Endothelial cell (in vitro differentiated cells): ENCODE results near the gene IFNG-AS1. TPM values are rescaled to one million over a fixed set of nuclear protein-coding genes. Genes with fewer than 3 reads are reported as not detected.

Source experiments
- DNase-seq: peaks from one replicate; pipeline ENCODE4 v3.0.0; 2021; ENCODE audit warnings: low spot score
- H3K27ac Mint-ChIP-seq: one replicate; pipeline ENCODE4 v1.8.0; 2021; ENCODE audit warnings: mixed read lengths, inconsistent platforms; ENCODE audit not compliant: unreplicated experiment
- H3K27me3 Mint-ChIP-seq: one replicate; pipeline ENCODE4 v1.8.0; 2021; ENCODE audit warnings: mild to moderate bottlenecking, moderate library complexity, mixed read lengths, inconsistent platforms; ENCODE audit not compliant: unreplicated experiment
- H3K36me3 Mint-ChIP-seq: one replicate; pipeline ENCODE4 v1.8.0; 2021; ENCODE audit warnings: mild to moderate bottlenecking, low read depth, mixed read lengths, inconsistent platforms; ENCODE audit not compliant: unreplicated experiment
- H3K4me1 Mint-ChIP-seq: one replicate; pipeline ENCODE4 v1.8.0; 2021; ENCODE audit warnings: mild to moderate bottlenecking, mixed read lengths, inconsistent platforms; ENCODE audit not compliant: unreplicated experiment
- H3K4me3 Mint-ChIP-seq: one replicate; pipeline ENCODE4 v1.8.0; 2021; ENCODE audit warnings: mild to moderate bottlenecking, mixed read lengths, inconsistent platforms; ENCODE audit not compliant: unreplicated experiment
- H3K9me3 Mint-ChIP-seq: one replicate; pipeline ENCODE4 v1.8.0; 2021; ENCODE audit warnings: mixed read lengths, inconsistent platforms; ENCODE audit not compliant: unreplicated experiment
- CTCF ChIP-seq: fragments of 200-600 bp; sonication (generic); IDR thresholded peaks from one replicate; pipeline ENCODE4 v1.5.0; 2021; ENCODE audit warnings: antibody characterized with exemption; ENCODE audit not compliant: unreplicated experiment
- long read RNA-seq: library from polyadenylated mRNA; unstranded; transcript quantifications from one replicate; pipeline ENCODE4 v2.0.0, GENCODE V29; 2020; ENCODE audit not compliant: unreplicated experiment
- total RNA-seq: library from RNA; stranded (reverse); fragmentation: NEBNext Ultra II Directional; extraction: Animal tissue kit (Norgen Biotek cat#: 25700); gene quantifications from one replicate; pipeline ENCODE4 v1.2.1, GENCODE V29; 2021; ENCODE audit not compliant: unreplicated experiment

Gene IFNG-AS1
- total RNA-seq = not detected
- long read RNA-seq = 0 reads

GRCh38 chr12:67989184-67989920 lies at the start of gene IFNG-AS1:
Gene IFNG-AS1, plus strand, starts transcription at chr12:67989447.
- Mint-ChIP-seq H3K27me3 (peaks cover 2% of the 10 kb centered on the region), H3K4me1 (peaks cover 8% of the 10 kb centered on the region), H3K27ac (no peak within 1 kb of the TSS), H3K4me3 (no peak within 1 kb of the TSS), H3K36me3 (no peaks in the 10 kb centered on the region), H3K9me3 (no peaks in the 10 kb centered on the region)
- no peak for DNase-seq
- TF ChIP-seq CTCF = no peak

- H3K4me1 Mint-ChIP-seq = no peaks in the 10 kb centered on the region
- H3K36me3 Mint-ChIP-seq = no peaks in the 10 kb centered on the region
- TF ChIP-seq CTCF = no peak
- no peaks in the 10 kb centered on the region for H3K9me3 Mint-ChIP-seq
- H3K27ac Mint-ChIP-seq = no peak overlapping the region
- no peak for DNase-seq
- no peak overlapping the region for H3K4me3 Mint-ChIP-seq
- no peaks in the 10 kb centered on the region for H3K27me3 Mint-ChIP-seq
These were observed 49.6 kb upstream of the IFNG-AS1 start for GRCh38 chr12:67939611-67940010.

GRCh38 chr12:67940780-67941243 lies 48.4 kb upstream of the IFNG-AS1 start:
- DNase-seq = no peak
- Mint-ChIP-seq H3K4me1 (no peaks in the 10 kb centered on the region), H3K27me3 (no peaks in the 10 kb centered on the region), H3K4me3 (no peak overlapping the region), H3K27ac (no peak overlapping the region), H3K36me3 (no peaks in the 10 kb centered on the region), H3K9me3 (no peaks in the 10 kb centered on the region)
- no peak for TF ChIP-seq CTCF

GRCh38 chr12:67942724-67943123 lies 46.5 kb upstream of the IFNG-AS1 start:
- no peak for DNase-seq
- Mint-ChIP-seq H3K9me3 (no peaks in the 10 kb centered on the region), H3K4me3 (no peak overlapping the region), H3K36me3 (no peaks in the 10 kb centered on the region), H3K27ac (no peak overlapping the region), H3K4me1 (no peaks in the 10 kb centered on the region), H3K27me3 (no peaks in the 10 kb centered on the region)
- no peak for TF ChIP-seq CTCF

GRCh38 chr12:67943141-67943892 lies 45.9 kb upstream of the IFNG-AS1 start:
- no peak overlapping the region for H3K27ac Mint-ChIP-seq
- no peak overlapping the region for H3K4me3 Mint-ChIP-seq

More at GRCh38 chr12:67943141-67943892, 45.9 kb upstream of the IFNG-AS1 start:
- peak; percentile 79 for TF ChIP-seq CTCF
- peak; percentile 69 for DNase-seq
- Mint-ChIP-seq H3K27me3 (no peaks in the 10 kb centered on the region), H3K36me3 (no peaks in the 10 kb centered on the region), H3K9me3 (no peaks in the 10 kb centered on the region), H3K4me1 (no peaks in the 10 kb centered on the region)
